Activated naive CD8-positive, alpha-beta T cell treated with anti-CD3 and anti-CD28 coated beads, Interleukin-2, amount 10 ng/mL, durations not matched to agents 7 days and 5 days (primary cell): ENCODE results near the gene CDKN2D. TPM values are rescaled to one million over a fixed set of nuclear protein-coding genes. Genes with fewer than 3 reads are reported as not detected.
"Not testable (repeated sequence)": the region's sequence is repeated elsewhere in the genome, so short reads cannot be mapped to it uniquely, and the experiment has no call there.

Source experiments
- ATAC-seq: fragments of 150-1000 bp; cut with Tn5 transposase; one replicate; pipeline ENCODE4 v1.10.0; 2021; ENCODE audit warnings: low read depth, moderate library complexity
- POLR2A ChIA-PET: fragments of 350-600 bp; sonication (Branson Sonifier 250); formaldehyde crosslinking; loops from one replicate; lab custom pipeline; 2021; ENCODE audit warnings: antibody characterized with exemption; lab: Charles Lee
- DNase-seq: peaks from one replicate; pipeline ENCODE4 v3.0.0; 2021
- H3K27ac Mint-ChIP-seq: one replicate; pipeline ENCODE4 v1.8.0; 2022; ENCODE audit warnings: mild to moderate bottlenecking, mixed read lengths
- H3K27me3 Mint-ChIP-seq: one replicate; pipeline ENCODE4 v1.8.0; 2022; ENCODE audit warnings: mild to moderate bottlenecking, moderate library complexity, mixed read lengths
- H3K36me3 Mint-ChIP-seq: one replicate; pipeline ENCODE4 v1.8.0; 2021; ENCODE audit warnings: mild to moderate bottlenecking, mixed read lengths
- H3K4me1 Mint-ChIP-seq: one replicate; pipeline ENCODE4 v1.8.0; 2021; ENCODE audit warnings: mixed read lengths
- H3K4me3 Mint-ChIP-seq: one replicate; pipeline ENCODE4 v1.8.0; 2022; ENCODE audit warnings: mild to moderate bottlenecking, moderate library complexity, mixed read lengths
- H3K9me3 Mint-ChIP-seq: one replicate; pipeline ENCODE4 v1.8.0; 2021; ENCODE audit warnings: mixed read lengths
- total RNA-seq, 2 experiments: library from RNA; stranded (reverse); gene quantifications; one replicate each; pipeline ENCODE4 v1.2.3, GENCODE V29; 2021

The CDKN2D gene
- total RNA-seq, 2 experiments from 2014 or later, result 93.0 to 95.9 TPM

GRCh38 chr19:10544242-10544752 is 24.5 kb downstream of the CDKN2D start:
- no peak for DNase-seq
- Mint-ChIP-seq H3K27me3 (peaks cover 16% of the 10 kb centered on the region), H3K9me3 (no peaks in the 10 kb centered on the region), H3K4me1 (peaks cover 9% of the 10 kb centered on the region), H3K27ac (peak overlapping the region; percentile 89), H3K4me3 (peak overlapping the region; percentile 92), H3K36me3 (peaks cover 8% of the 10 kb centered on the region)
- peak; percentile 3 for ATAC-seq
- POLR2A ChIA-PET, result interaction anchor here (3.0 to 5.6 kb wide), 2 partner anchors 9 to 24 kb away, joined by 30 to 49 read pairs; partner anchors contain the start of genes CDKN2D and KRI1

GRCh38 chr19:10543420-10544241 is 25.1 kb downstream of the CDKN2D start, which contains the start of gene ATG4D:
ATG4D (plus strand) TSS chr19:10543904; CDS start chr19:10544091, 187 bp downstream.
- Mint-ChIP-seq H3K27ac (peak within 1 kb of the TSS; percentile 89), H3K36me3 (peaks cover 1% of the 10 kb centered on the region), H3K4me3 (peak within 1 kb of the TSS; percentile 92), H3K27me3 (peaks cover 22% of the 10 kb centered on the region), H3K9me3 (no peaks in the 10 kb centered on the region), H3K4me1 (peaks cover 12% of the 10 kb centered on the region)
- POLR2A ChIA-PET, result interaction anchor here (1.0 to 5.6 kb wide), 3 partner anchors 10 to 60 kb away, joined by 3 to 49 read pairs (median 30); partner anchors contain the start of genes CDKN2D and KRI1
- DNase-seq, result peak; percentile 89
- ATAC-seq, result peak; percentile 80

GRCh38 chr19:10543059-10543419 is 25.7 kb downstream of the CDKN2D start:
- no peak for ATAC-seq
- Mint-ChIP-seq H3K9me3 (no peaks in the 10 kb centered on the region), H3K36me3 (no peaks in the 10 kb centered on the region), H3K4me3 (peak overlapping the region; percentile 74), H3K27me3 (peaks cover 28% of the 10 kb centered on the region), H3K27ac (peak overlapping the region; percentile 71), H3K4me1 (peaks cover 14% of the 10 kb centered on the region)
- DNase-seq, result no peak
- POLR2A ChIA-PET, result interaction anchor here (1.0 to 5.6 kb wide), 3 partner anchors 10 to 59 kb away, joined by 3 to 49 read pairs (median 30); partner anchors contain the start of genes CDKN2D and KRI1

- H3K36me3 Mint-ChIP-seq, H3K4me3 Mint-ChIP-seq, ATAC-seq, H3K4me1 Mint-ChIP-seq, H3K9me3 Mint-ChIP-seq, H3K27ac Mint-ChIP-seq, DNase-seq: not testable (repeated sequence)
- peaks cover 45% of the 10 kb centered on the region for H3K27me3 Mint-ChIP-seq
- POLR2A ChIA-PET, result interaction anchor here (1.1 kb wide), 1 partner anchor 14 kb away, joined by 3 read pairs; no protein-coding TSS in a partner anchor
These were observed 29.8 kb downstream of the CDKN2D start for GRCh38 chr19:10539016-10539415.

GRCh38 chr19:10538204-10538983 is 30.4 kb downstream of the CDKN2D start:
- H3K27ac Mint-ChIP-seq, result no peak overlapping the region
- H3K4me3 Mint-ChIP-seq, result no peak overlapping the region
- H3K27me3 Mint-ChIP-seq, result peaks cover 48% of the 10 kb centered on the region
- POLR2A ChIA-PET, result interaction anchor here (1.1 kb wide), 1 partner anchor 15 kb away, joined by 3 read pairs; no protein-coding TSS in a partner anchor
- no peak for DNase-seq
- ATAC-seq, result no peak
- no peaks in the 10 kb centered on the region for H3K36me3 Mint-ChIP-seq
- no peaks in the 10 kb centered on the region for H3K9me3 Mint-ChIP-seq
- peaks cover 8% of the 10 kb centered on the region for H3K4me1 Mint-ChIP-seq

GRCh38 chr19:10537668-10538067 is 31.1 kb downstream of the CDKN2D start:
- no peaks in the 10 kb centered on the region for H3K36me3 Mint-ChIP-seq
- POLR2A ChIA-PET, result interaction anchor here (0.5 kb wide), 1 partner anchor 114 kb away, joined by 3 read pairs; no protein-coding TSS in a partner anchor
- no peak for ATAC-seq
- H3K9me3 Mint-ChIP-seq, result peaks cover under 1% of the 10 kb centered on the region
- no peak for DNase-seq
- H3K4me1 Mint-ChIP-seq, result peaks cover 5% of the 10 kb centered on the region
- H3K27me3 Mint-ChIP-seq, result peaks cover 48% of the 10 kb centered on the region
- H3K27ac Mint-ChIP-seq, result no peak overlapping the region
- H3K4me3 Mint-ChIP-seq, result no peak overlapping the region

- peaks cover 43% of the 10 kb centered on the region for H3K27me3 Mint-ChIP-seq
- POLR2A ChIA-PET, result interaction anchor here (0.7 kb wide), 2 partner anchors 13 to 18 kb away, joined by 3 to 5 read pairs; partner anchors contain the start of gene S1PR5
- no peak overlapping the region for H3K4me3 Mint-ChIP-seq
- peaks cover 5% of the 10 kb centered on the region for H3K4me1 Mint-ChIP-seq
- H3K36me3 Mint-ChIP-seq, result no peaks in the 10 kb centered on the region
- H3K27ac Mint-ChIP-seq, result no peak overlapping the region
- DNase-seq (no peak), ATAC-seq (no peak)
- peaks cover 7% of the 10 kb centered on the region for H3K9me3 Mint-ChIP-seq
These were observed 33.2 kb downstream of the CDKN2D start for GRCh38 chr19:10535613-10536012.

- H3K27ac Mint-ChIP-seq, result no peak overlapping the region
- peaks cover 27% of the 10 kb centered on the region for H3K27me3 Mint-ChIP-seq
- no peak for DNase-seq
- ATAC-seq, result no peak
- no peaks in the 10 kb centered on the region for H3K36me3 Mint-ChIP-seq
- peaks cover 4% of the 10 kb centered on the region for H3K4me1 Mint-ChIP-seq
- peaks cover 7% of the 10 kb centered on the region for H3K9me3 Mint-ChIP-seq
- H3K4me3 Mint-ChIP-seq, result no peak overlapping the region
- POLR2A ChIA-PET, result interaction anchor here (0.6 kb wide), 2 partner anchors 111 to 194 kb away, joined by 3 to 6 read pairs; no protein-coding TSS in a partner anchor
These were observed 35.0 kb downstream of the CDKN2D start for GRCh38 chr19:10533646-10534386.

- DNase-seq (no peak), ATAC-seq (no peak)
- Mint-ChIP-seq H3K9me3 (peaks cover 7% of the 10 kb centered on the region), H3K4me3 (no peak overlapping the region), H3K4me1 (no peaks in the 10 kb centered on the region), H3K36me3 (no peaks in the 10 kb centered on the region), H3K27me3 (peaks cover 20% of the 10 kb centered on the region), H3K27ac (no peak overlapping the region)
- POLR2A ChIA-PET, result no interaction called here
These were observed 36.3 kb downstream of the CDKN2D start for GRCh38 chr19:10532457-10532856.

- DNase-seq, H3K4me1 Mint-ChIP-seq, H3K4me3 Mint-ChIP-seq, H3K36me3 Mint-ChIP-seq, ATAC-seq, H3K9me3 Mint-ChIP-seq, H3K27ac Mint-ChIP-seq: not testable (repeated sequence)
- peaks cover 13% of the 10 kb centered on the region for H3K27me3 Mint-ChIP-seq
- POLR2A ChIA-PET, result interaction anchor here (1.6 kb wide), 1 partner anchor 14 kb away, joined by 6 read pairs; no protein-coding TSS in a partner anchor
These were observed 41.9 kb downstream of the CDKN2D start for GRCh38 chr19:10526887-10527286.

- ATAC-seq, result no peak
- H3K36me3 Mint-ChIP-seq, result no peaks in the 10 kb centered on the region
- POLR2A ChIA-PET, result interaction anchor here (0.9 kb wide), 1 partner anchor 121 kb away, joined by 3 read pairs; no protein-coding TSS in a partner anchor
- no peak overlapping the region for H3K4me3 Mint-ChIP-seq
- no peaks in the 10 kb centered on the region for H3K4me1 Mint-ChIP-seq
- H3K27ac Mint-ChIP-seq, result no peak overlapping the region
- H3K27me3 Mint-ChIP-seq, result peaks cover 14% of the 10 kb centered on the region
- no peak for DNase-seq
- no peaks in the 10 kb centered on the region for H3K9me3 Mint-ChIP-seq
These were observed 43.1 kb downstream of the CDKN2D start for GRCh38 chr19:10525636-10526035.

GRCh38 chr19:10523135-10523636 is 45.6 kb downstream of the CDKN2D start:
- no peak overlapping the region for H3K4me3 Mint-ChIP-seq
- H3K27ac Mint-ChIP-seq, result no peak overlapping the region
- POLR2A ChIA-PET, result no interaction called here
- no peak for DNase-seq
- ATAC-seq, result no peak
- H3K4me1 Mint-ChIP-seq, result peaks cover 12% of the 10 kb centered on the region
- no peaks in the 10 kb centered on the region for H3K9me3 Mint-ChIP-seq
- H3K27me3 Mint-ChIP-seq, result peaks cover 34% of the 10 kb centered on the region
- no peaks in the 10 kb centered on the region for H3K36me3 Mint-ChIP-seq
